ENCODE data around the gene ZC3H14.

ZC3H14 gene

DNA sequence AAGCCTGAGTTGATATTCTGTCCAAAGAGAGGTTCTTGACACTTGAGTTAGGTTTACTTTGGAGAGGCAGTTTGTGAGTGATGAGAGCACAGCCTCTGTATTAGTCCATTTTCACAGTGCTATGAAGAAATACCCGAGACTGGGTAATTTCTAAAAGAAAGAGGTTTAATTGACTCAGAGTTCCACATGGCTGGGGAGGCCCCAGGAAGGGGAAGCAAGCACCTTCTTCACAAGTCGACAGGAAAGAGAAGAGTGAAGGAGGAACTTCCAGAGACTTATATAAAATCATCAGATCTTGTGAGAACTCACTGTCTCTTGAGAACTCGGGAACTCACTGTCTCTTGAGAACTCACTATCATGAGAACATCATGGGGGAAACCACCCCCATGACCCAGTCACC is 5.4 kb downstream of the ZC3H14 start:
- TF ChIP-seq, protein P1, sequence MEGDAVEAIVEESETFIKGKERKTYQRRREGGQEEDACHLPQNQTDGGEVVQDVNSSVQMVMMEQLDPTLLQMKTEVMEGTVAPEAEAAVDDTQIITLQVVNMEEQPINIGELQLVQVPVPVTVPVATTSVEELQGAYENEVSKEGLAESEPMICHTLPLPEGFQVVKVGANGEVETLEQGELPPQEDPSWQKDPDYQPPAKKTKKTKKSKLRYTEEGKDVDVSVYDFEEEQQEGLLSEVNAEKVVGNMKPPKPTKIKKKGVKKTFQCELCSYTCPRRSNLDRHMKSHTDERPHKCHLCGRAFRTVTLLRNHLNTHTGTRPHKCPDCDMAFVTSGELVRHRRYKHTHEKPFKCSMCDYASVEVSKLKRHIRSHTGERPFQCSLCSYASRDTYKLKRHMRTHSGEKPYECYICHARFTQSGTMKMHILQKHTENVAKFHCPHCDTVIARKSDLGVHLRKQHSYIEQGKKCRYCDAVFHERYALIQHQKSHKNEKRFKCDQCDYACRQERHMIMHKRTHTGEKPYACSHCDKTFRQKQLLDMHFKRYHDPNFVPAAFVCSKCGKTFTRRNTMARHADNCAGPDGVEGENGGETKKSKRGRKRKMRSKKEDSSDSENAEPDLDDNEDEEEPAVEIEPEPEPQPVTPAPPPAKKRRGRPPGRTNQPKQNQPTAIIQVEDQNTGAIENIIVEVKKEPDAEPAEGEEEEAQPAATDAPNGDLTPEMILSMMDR (IDR thresholded peaks at IDR 0.05; ENCODE audit: extremely low read depth, missing control alignments), result no peak
- DNase-seq (ENCODE audit: low spot score), result no peak

DNA sequence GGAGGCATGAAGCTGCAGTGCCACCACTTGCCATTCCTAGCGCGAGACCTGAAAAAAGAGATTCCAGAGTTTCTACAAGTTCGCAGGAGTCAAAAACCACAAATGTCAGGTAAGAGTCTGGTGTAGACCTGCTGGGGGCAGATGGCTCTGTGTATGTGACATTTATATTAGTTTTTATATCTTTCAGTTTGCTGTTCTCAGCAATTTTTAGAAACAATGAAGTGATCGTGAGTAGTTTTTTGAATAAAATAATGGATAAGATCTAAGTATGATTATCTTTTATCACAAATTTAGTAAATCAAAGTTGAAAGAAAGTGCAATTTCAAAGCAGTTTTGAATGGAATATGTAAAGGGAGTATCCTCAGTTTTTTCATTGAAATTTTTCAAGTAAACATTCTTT is 9.3 kb downstream of the ZC3H14 start:
- no peak for DNase-seq (ENCODE audit: low spot score)
- TF ChIP-seq, protein P1 (IDR thresholded peaks at IDR 0.05; ENCODE audit: extremely low read depth, missing control alignments), result no peak

DNA sequence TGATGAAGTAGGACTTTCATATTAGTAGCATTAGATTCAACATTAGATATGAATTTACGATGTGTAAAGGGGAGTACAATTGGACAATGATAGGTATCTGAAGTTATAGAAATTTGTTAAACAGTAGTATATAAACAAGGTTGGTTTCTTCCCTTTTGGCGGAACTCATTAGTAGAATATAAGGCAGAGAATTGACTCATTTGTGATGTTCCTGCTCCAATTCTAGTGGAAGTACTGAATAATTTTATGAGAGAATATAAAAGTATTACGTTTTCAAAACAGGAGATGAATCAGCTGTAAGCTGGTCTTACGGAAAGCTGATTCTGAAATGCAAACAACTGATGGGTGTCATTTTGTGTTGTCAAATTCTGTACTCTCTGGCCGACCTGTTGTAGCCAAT is 13.4 kb downstream of the ZC3H14 start:
- TF ChIP-seq, protein P1 (IDR thresholded peaks at IDR 0.05; ENCODE audit: extremely low read depth, missing control alignments), result no peak
- no peak for DNase-seq (ENCODE audit: low spot score)

DNA sequence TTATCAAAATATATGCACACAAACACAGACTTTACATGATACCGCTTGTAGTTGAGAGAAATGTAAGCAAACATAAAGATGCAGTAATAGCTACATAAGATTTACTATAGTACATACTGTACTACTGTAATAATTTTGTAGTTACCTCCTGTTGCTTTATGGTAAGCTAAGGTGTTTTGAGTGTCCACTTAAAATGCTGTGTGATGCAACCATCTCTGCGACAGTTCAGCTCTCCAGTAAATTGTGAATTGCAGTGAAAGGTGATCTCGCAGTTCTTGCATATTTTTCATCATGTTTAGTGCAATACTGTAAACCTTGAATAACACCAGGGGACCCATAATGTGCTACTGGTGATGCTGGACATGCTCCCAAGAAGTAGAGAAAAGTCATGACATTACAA is 21.6 kb downstream of the ZC3H14 start:
- DNase-seq (ENCODE audit: low spot score), result no peak
- TF ChIP-seq, protein P1 (IDR thresholded peaks at IDR 0.05; ENCODE audit: extremely low read depth, missing control alignments), result no peak

DNA sequence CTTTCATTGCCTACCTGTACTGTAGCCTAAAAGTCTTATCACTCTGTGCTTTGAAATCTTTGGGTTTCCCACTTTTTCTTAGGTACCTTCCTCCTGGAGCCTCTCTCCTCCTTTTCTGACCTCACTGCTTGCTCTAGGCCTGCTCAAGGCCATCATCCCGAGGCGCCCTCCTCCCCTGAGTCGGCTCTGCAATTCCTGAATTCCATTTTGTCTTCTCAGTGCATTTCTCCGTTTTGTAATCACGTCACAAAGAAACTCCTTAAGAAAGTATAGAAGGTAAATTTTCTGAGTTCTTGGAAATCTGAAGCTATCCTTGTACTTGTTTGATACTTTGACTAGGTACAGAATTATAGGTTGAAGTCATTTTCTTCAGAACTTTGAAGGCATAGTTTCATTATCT is 25.2 kb downstream of the ZC3H14 start:
- TF ChIP-seq, protein P1 (IDR thresholded peaks at IDR 0.05; ENCODE audit: extremely low read depth, missing control alignments), result no peak
- DNase-seq (ENCODE audit: low spot score), result no peak

DNA sequence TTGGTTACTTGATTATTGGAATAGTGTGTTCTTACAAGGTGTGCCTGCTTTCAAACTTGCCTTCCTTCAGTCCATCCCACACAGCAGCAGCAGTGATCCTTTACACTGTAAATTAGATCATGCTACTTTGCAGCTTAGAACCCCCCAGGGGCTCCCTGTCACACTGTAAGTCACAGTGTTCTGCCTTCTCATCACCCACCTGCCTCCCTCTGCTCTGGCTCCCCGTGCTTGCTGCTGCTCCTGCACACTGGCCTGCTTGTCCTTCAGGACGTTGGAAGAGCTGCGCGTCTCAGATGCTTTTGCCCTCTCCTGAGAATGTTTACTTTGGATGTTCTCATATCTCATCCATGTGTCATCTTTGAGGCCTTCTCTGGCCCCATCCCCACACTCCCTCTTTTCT is 27.3 kb downstream of the ZC3H14 start:
- TF ChIP-seq, protein P1 (IDR thresholded peaks at IDR 0.05; ENCODE audit: extremely low read depth, missing control alignments), result no peak
- DNase-seq (ENCODE audit: low spot score), result no peak

DNA sequence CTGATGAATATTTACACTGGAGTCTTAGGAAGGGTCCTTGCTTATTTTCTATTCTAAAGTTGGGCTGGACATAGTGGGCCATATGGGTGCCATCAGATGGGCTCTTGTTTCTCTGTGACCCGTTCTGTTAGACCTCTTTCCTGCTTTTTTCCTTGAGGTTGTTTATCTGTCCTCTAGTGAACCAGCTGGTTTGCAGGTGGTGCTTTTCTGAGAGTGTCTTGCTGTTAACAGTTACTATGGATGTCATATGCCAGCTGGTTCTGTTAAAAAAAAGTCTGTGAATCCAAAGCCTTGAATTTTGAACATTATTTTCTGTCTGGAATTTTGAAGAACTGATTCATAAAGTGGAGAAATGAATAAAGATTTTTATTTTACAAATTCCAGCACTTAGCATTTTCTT is 29.2 kb downstream of the ZC3H14 start:
- TF ChIP-seq, protein P1 (IDR thresholded peaks at IDR 0.05; ENCODE audit: extremely low read depth, missing control alignments), result no peak
- DNase-seq (ENCODE audit: low spot score), result no peak

Data from GM20000 (cell line).